SK-N-MC (cell line): Measurements from ENCODE around the gene WDR27.
"Not testable (repeated sequence)": the region's sequence is repeated elsewhere in the genome, so short reads cannot be mapped to it uniquely, and the experiment has no call there.

Experiments used
- DNase-seq: peaks from one replicate; pipeline ENCODE4 v3.0.0-alpha.2; 2011; ENCODE audit warnings: low read depth, low spot score
- H3K27ac ChIP-seq: fragments of 200-600 bp; sonication (generic); 2 replicates; pipeline ENCODE4 v1.5.1; 2016; ENCODE audit warnings: mixed run types
- H3K36me3 ChIP-seq: fragments of 200-600 bp; sonication (generic); 2 replicates; pipeline ENCODE4 v1.6.1; 2017; ENCODE audit warnings: antibody characterized with exemption, low read length, mixed read lengths; ENCODE audit not compliant: insufficient read depth
- H3K4me3 ChIP-seq: fragments of 200-600 bp; sonication (generic); 2 replicates; pipeline ENCODE4 v1.5.1; 2016
- H3K9ac ChIP-seq: fragments of 200-600 bp; sonication (generic); 2 replicates; pipeline ENCODE4 v1.8.0; 2017; ENCODE audit warnings: mixed run types, mixed read lengths; ENCODE audit not compliant: insufficient read length
- H3K9me3 ChIP-seq: fragments of 200-600 bp; sonication (generic); 2 replicates; pipeline ENCODE4 v1.6.1; 2017; ENCODE audit warnings: low read depth, mild to moderate bottlenecking, antibody characterized with exemption, low read length, moderate library complexity, mixed read lengths
- EZH2 ChIP-seq: fragments of 200-600 bp; sonication (generic); IDR thresholded peaks from one replicate; pipeline ENCODE4 v1.6.1; 2017; ENCODE audit warnings: antibody characterized with exemption
- FOXP2 ChIP-seq: optimal IDR thresholded peaks from 2 replicates; pipeline ENCODE3; 2011; ENCODE audit warnings: mild to moderate bottlenecking, moderate library complexity; ENCODE audit not compliant: insufficient read depth; ENCODE audit errors: extremely low read length, control extremely low read depth
- POLR2AphosphoS5 ChIP-seq: IDR thresholded peaks from 2 replicates; pipeline ENCODE4 v1.6.1; 2012; ENCODE audit warnings: mild to moderate bottlenecking, low read depth, low read length, borderline replicate concordance

Gene WDR27

GRCh38 chr6:169489563-169490245 is 212.1 kb downstream of the WDR27 start:
- no peaks in the 10 kb centered on the region for H3K9me3 ChIP-seq
- H3K27ac ChIP-seq: no peak overlapping the region
- no peak for TF ChIP-seq EZH2
- TF ChIP-seq FOXP2: no peak
- no peak for TF ChIP-seq POLR2AphosphoS5
- no peak overlapping the region for H3K4me3 ChIP-seq
- no peaks in the 10 kb centered on the region for H3K36me3 ChIP-seq
- no peak for DNase-seq
- no peak overlapping the region for H3K9ac ChIP-seq

- TF ChIP-seq POLR2AphosphoS5: no peak
- TF ChIP-seq EZH2: no peak
- no peak for TF ChIP-seq FOXP2
- H3K9me3 ChIP-seq: no peaks in the 10 kb centered on the region
- H3K9ac ChIP-seq: no peak overlapping the region
- H3K27ac ChIP-seq: no peak overlapping the region
- DNase-seq: no peak
- H3K4me3 ChIP-seq: no peak overlapping the region
- no peaks in the 10 kb centered on the region for H3K36me3 ChIP-seq
Observed at GRCh38 chr6:169487579-169488436, 214.0 kb downstream of the WDR27 start.

- H3K27ac ChIP-seq: no peak overlapping the region
- DNase-seq: no peak
- no peak overlapping the region for H3K4me3 ChIP-seq
- TF ChIP-seq FOXP2: no peak
- no peak for TF ChIP-seq POLR2AphosphoS5
- no peak for TF ChIP-seq EZH2
- H3K9me3 ChIP-seq: no peaks in the 10 kb centered on the region
- no peaks in the 10 kb centered on the region for H3K36me3 ChIP-seq
- no peak overlapping the region for H3K9ac ChIP-seq
Observed at GRCh38 chr6:169479783-169480495, 221.9 kb downstream of the WDR27 start.

DNA sequence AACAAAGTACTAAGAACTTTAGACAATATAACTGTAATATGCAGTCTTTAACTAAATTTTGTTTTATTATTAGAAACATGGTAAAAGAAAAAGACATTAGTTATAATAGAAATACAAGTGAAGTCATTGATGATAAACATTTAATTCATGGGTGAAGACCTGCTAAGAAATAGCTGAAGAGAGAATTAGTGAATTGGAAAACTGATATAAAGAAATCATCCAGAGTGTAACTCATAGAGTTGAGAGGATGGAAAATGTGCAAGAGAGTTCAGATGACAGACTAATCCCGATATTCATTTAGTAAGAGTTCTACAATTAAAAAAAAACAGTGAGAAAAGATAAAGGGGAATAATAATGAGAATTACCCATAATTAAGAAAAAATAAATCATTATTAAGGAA is 227.5 kb downstream of the WDR27 start:
- no peaks in the 10 kb centered on the region for H3K9me3 ChIP-seq
- H3K27ac ChIP-seq: no peak overlapping the region
- no peaks in the 10 kb centered on the region for H3K36me3 ChIP-seq
- H3K9ac ChIP-seq: no peak overlapping the region
- no peak for TF ChIP-seq POLR2AphosphoS5
- no peak for TF ChIP-seq EZH2
- TF ChIP-seq FOXP2: no peak
- DNase-seq: no peak
- no peak overlapping the region for H3K4me3 ChIP-seq

DNA sequence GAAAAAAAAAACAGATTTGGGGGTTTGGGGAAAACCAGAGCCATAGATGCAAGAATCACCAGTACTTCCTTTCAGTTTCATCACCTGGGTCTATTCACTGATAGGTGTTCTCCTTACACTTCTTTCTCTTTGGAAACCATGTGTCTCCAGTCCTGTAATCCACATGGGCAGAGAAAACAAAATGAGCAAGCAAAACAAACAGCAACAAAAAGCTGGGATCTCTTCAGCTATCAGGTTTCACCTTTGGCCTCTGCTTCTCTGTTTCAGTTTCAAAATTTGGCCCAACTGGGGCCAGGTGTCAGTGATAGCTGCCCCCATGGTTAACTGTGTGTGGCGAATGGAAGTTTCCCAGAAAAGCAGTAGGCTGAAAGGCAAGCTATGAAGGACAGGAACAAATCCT is 228.2 kb downstream of the WDR27 start:
- Histone ChIP-seq H3K36me3 (no peaks in the 10 kb centered on the region), H3K9ac (no peak overlapping the region), H3K9me3 (no peaks in the 10 kb centered on the region), H3K27ac (no peak overlapping the region), H3K4me3 (no peak overlapping the region)
- TF ChIP-seq POLR2AphosphoS5: no peak
- no peak for TF ChIP-seq FOXP2
- TF ChIP-seq EZH2: no peak
- no peak for DNase-seq

GRCh38 chr6:169472786-169473416 is 228.9 kb downstream of the WDR27 start:
- H3K36me3 ChIP-seq: no peaks in the 10 kb centered on the region
- no peak for DNase-seq
- H3K27ac ChIP-seq: no peak overlapping the region
- no peak for TF ChIP-seq FOXP2
- TF ChIP-seq EZH2: no peak
- TF ChIP-seq POLR2AphosphoS5: no peak
- no peak overlapping the region for H3K9ac ChIP-seq
- H3K9me3 ChIP-seq: no peaks in the 10 kb centered on the region
- no peak overlapping the region for H3K4me3 ChIP-seq

- DNase-seq: no peak
- Histone ChIP-seq H3K9me3 (no peaks in the 10 kb centered on the region), H3K36me3 (no peaks in the 10 kb centered on the region), H3K4me3 (no peak overlapping the region), H3K27ac (no peak overlapping the region), H3K9ac (no peak overlapping the region)
- no peak for TF ChIP-seq FOXP2
- TF ChIP-seq POLR2AphosphoS5: no peak
- no peak for TF ChIP-seq EZH2
Observed at GRCh38 chr6:169470790-169471189, 231.0 kb downstream of the WDR27 start.

GRCh38 chr6:169469028-169469427 is 232.8 kb downstream of the WDR27 start:
- TF ChIP-seq EZH2: no peak
- no peak for TF ChIP-seq POLR2AphosphoS5
- Histone ChIP-seq H3K9ac (no peak overlapping the region), H3K27ac (no peak overlapping the region), H3K4me3 (no peak overlapping the region), H3K9me3 (no peaks in the 10 kb centered on the region), H3K36me3 (no peaks in the 10 kb centered on the region)
- no peak for DNase-seq

GRCh38 chr6:169467755-169468154 is 234.1 kb downstream of the WDR27 start:
- not testable (repeated sequence) for H3K4me3 ChIP-seq, H3K9me3 ChIP-seq, DNase-seq, H3K27ac ChIP-seq, H3K36me3 ChIP-seq, H3K9ac ChIP-seq

DNA sequence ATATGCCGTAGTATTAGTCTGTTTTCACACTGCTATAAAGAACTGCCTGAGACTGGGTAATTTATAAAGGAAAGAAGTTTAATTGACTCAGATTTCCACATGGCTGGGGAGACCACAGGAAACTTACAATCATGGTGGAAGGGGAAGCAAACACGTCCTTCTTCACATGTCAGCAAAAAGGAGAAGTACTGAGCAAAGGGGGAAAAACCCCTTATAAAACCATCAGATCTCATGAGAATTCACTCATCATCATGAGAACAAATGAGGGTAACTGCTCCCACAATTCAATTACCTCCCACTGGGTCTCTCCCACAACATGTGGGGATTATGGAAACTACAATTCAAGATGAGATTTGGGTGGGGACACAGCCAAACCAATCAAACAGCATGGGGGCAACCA is 235.6 kb downstream of the WDR27 start:
- H3K4me3 ChIP-seq, H3K27ac ChIP-seq, H3K9ac ChIP-seq, H3K36me3 ChIP-seq, H3K9me3 ChIP-seq, DNase-seq: not testable (repeated sequence)
